Endodermal cell (in vitro differentiated cells): ENCODE data around the gene MBLAC1. TPM values are rescaled to one million over a fixed set of nuclear protein-coding genes. Genes with fewer than 3 reads are reported as not detected.
A peak's percentile ranks its signal among the peaks of the same experiment; 100 is the strongest.

Source experiments
- DNase-seq: peaks from one replicate; pipeline ENCODE4 v3.0.0-alpha.2; 2017
- H3K27ac ChIP-seq: 2 replicates; pipeline ENCODE4 v1.5.1; 2013; ENCODE audit warnings: mild to moderate bottlenecking, low read depth, low read length, moderate library complexity
- H3K27me3 ChIP-seq: 2 replicates; pipeline ENCODE4 v1.6.1; 2013; ENCODE audit warnings: mild to moderate bottlenecking, low read length, moderate library complexity; ENCODE audit not compliant: insufficient read depth, control insufficient read depth, poor library complexity, severe bottlenecking
- H3K36me3 ChIP-seq: 2 replicates; pipeline ENCODE4 v1.7.0; 2013; ENCODE audit warnings: mild to moderate bottlenecking, low read length, moderate library complexity; ENCODE audit not compliant: control insufficient read depth, insufficient read depth
- H3K4me1 ChIP-seq: one replicate; pipeline ENCODE4 v1.7.0; 2013; ENCODE audit warnings: low read length; ENCODE audit not compliant: control insufficient read depth, insufficient read depth
- H3K4me3 ChIP-seq: 2 replicates; pipeline ENCODE4 v1.5.1; 2013; ENCODE audit warnings: mild to moderate bottlenecking, low read length, moderate library complexity
- H3K9ac ChIP-seq: 2 replicates; pipeline ENCODE4 v1.6.1; 2013; ENCODE audit warnings: mild to moderate bottlenecking, low read length, moderate library complexity; ENCODE audit not compliant: poor library complexity, severe bottlenecking; ENCODE audit errors: extremely low read depth
- H3K9me3 ChIP-seq: 2 replicates; pipeline ENCODE4 v1.6.1; 2013; ENCODE audit warnings: mild to moderate bottlenecking, low read length, moderate library complexity; ENCODE audit not compliant: control insufficient read depth
- H3K27ac Mint-ChIP-seq: 2 replicates; pipeline ENCODE4 v1.8.0; 2020; ENCODE audit warnings: mixed read lengths
- H3K27me3 Mint-ChIP-seq: 2 replicates; pipeline ENCODE4 v1.8.0; 2021; ENCODE audit warnings: mild to moderate bottlenecking, mixed read lengths; ENCODE audit not compliant: insufficient read depth
- H3K36me3 Mint-ChIP-seq: 2 replicates; pipeline ENCODE4 v1.8.0; 2020; ENCODE audit warnings: low read depth, mixed read lengths
- H3K4me1 Mint-ChIP-seq: 2 replicates; pipeline ENCODE4 v1.8.0; 2020; ENCODE audit warnings: mixed read lengths
- H3K4me3 Mint-ChIP-seq: 2 replicates; pipeline ENCODE4 v1.8.0; 2020; ENCODE audit warnings: mild to moderate bottlenecking, moderate library complexity, mixed read lengths
- H3K9me3 Mint-ChIP-seq: 2 replicates; pipeline ENCODE4 v1.8.0; 2020; ENCODE audit warnings: mild to moderate bottlenecking, mixed read lengths
- CTCF ChIP-seq: fragments of 200-600 bp; sonication (generic); conservative IDR thresholded peaks from 2 replicates; pipeline ENCODE4 v1.5.0; 2021; ENCODE audit warnings: antibody characterized with exemption, mild to moderate bottlenecking
- WGBS, 2 experiments: methylation state at CpG; one replicate each; pipeline versions ENCODE4 v1.1.5 to v1.1.7; 2013; ENCODE audit warnings: missing lambda C conversion rate in 2 of 2, mixed read lengths in 1 of 2; ENCODE audit not compliant: insufficient coverage in 1 of 2, insufficient read length in 1 of 2; 5-methylcytosine and 5-hydroxymethylcytosine counted together
- total RNA-seq, 2 donors: library from RNA; stranded (reverse); fragmentation: NEBNext Ultra II Directional in 1 of 2; extraction: Animal tissue kit (Norgen Biotek cat#: 25700) in 1 of 2; gene quantifications; 2 replicates in 1 of 2; 3 replicates in 1 of 2; pipeline ENCODE4 v1.2.1, GENCODE V29; 2021

The MBLAC1 gene
- total RNA-seq, 2 donors from 2014 or later = 1.3 to 1.4 TPM

- Histone ChIP-seq H3K9ac (no peak overlapping the region), H3K4me3 (no peak overlapping the region), H3K27me3 (no peaks in the 10 kb centered on the region), H3K27ac (no peak overlapping the region), H3K9me3 (no peaks in the 10 kb centered on the region), H3K4me1 (no peaks in the 10 kb centered on the region), H3K36me3 (peaks cover 56% of the 10 kb centered on the region)
- Mint-ChIP-seq H3K4me3 (no peak overlapping the region), H3K9me3 (no peaks in the 10 kb centered on the region), H3K36me3 (peaks cover 82% of the 10 kb centered on the region), H3K27me3 (no peaks in the 10 kb centered on the region), H3K27ac (no peak overlapping the region), H3K4me1 (no peaks in the 10 kb centered on the region)
- WGBS, 2 experiments = 98 to 100% methylated on average over 4 to 11 of the region's 11 CpGs
- no peak for DNase-seq
- no peak for TF ChIP-seq CTCF
These were observed 18.9 kb upstream of the MBLAC1 start for GRCh38 chr7:100107890-100108289.

- Histone ChIP-seq H3K36me3 (peaks cover 65% of the 10 kb centered on the region), H3K9ac (no peak overlapping the region), H3K4me1 (no peaks in the 10 kb centered on the region), H3K27ac (no peak overlapping the region), H3K27me3 (no peaks in the 10 kb centered on the region), H3K4me3 (no peak overlapping the region), H3K9me3 (no peaks in the 10 kb centered on the region)
- H3K27me3 Mint-ChIP-seq = no peaks in the 10 kb centered on the region
- H3K36me3 Mint-ChIP-seq = peaks cover 80% of the 10 kb centered on the region
- DNase-seq = no peak
- H3K27ac Mint-ChIP-seq = no peak overlapping the region
- no peak overlapping the region for H3K4me3 Mint-ChIP-seq
- no peaks in the 10 kb centered on the region for H3K9me3 Mint-ChIP-seq
- peak; percentile 54 for TF ChIP-seq CTCF
- WGBS, 2 experiments = 83 to 87% methylated on average over 7 to 12 of the region's 12 CpGs
- no peaks in the 10 kb centered on the region for H3K4me1 Mint-ChIP-seq
These were observed 17.1 kb upstream of the MBLAC1 start for GRCh38 chr7:100109521-100110163.

GRCh38 chr7:100111156-100111555 is 15.6 kb upstream of the MBLAC1 start:
- TF ChIP-seq CTCF = no peak
- Mint-ChIP-seq H3K4me3 (no peak overlapping the region), H3K4me1 (no peaks in the 10 kb centered on the region), H3K27ac (no peak overlapping the region), H3K36me3 (peaks cover 78% of the 10 kb centered on the region), H3K27me3 (no peaks in the 10 kb centered on the region), H3K9me3 (no peaks in the 10 kb centered on the region)
- no peaks in the 10 kb centered on the region for H3K27me3 ChIP-seq
- H3K27ac ChIP-seq = no peak overlapping the region
- no peak overlapping the region for H3K9ac ChIP-seq
- no peaks in the 10 kb centered on the region for H3K4me1 ChIP-seq
- no peaks in the 10 kb centered on the region for H3K9me3 ChIP-seq
- WGBS, 2 experiments = 96 to 100% methylated on average over 3 to 7 of the region's 7 CpGs
- H3K4me3 ChIP-seq = no peak overlapping the region
- no peak for DNase-seq
- H3K36me3 ChIP-seq = peaks cover 61% of the 10 kb centered on the region
